PC-9 (cell line): Measurements from ENCODE around the gene SERP2.

Experiments used
- CTCF ChIP-seq: fragments of 200-600 bp; sonication (generic); conservative IDR thresholded peaks from 2 replicates; pipeline ENCODE4 v1.6.1; 2017; ENCODE audit warnings: mixed run types, antibody characterized with exemption, mild to moderate bottlenecking, moderate library complexity
- EZH2 ChIP-seq: fragments of 200-600 bp; sonication (generic); IDR thresholded peaks from 2 replicates; pipeline ENCODE4 v1.8.0; 2017; ENCODE audit warnings: antibody characterized with exemption, low read depth

- TF ChIP-seq CTCF (no peak), EZH2 (no peak)
Observed at GRCh38 chr13:44417876-44418275, 44.3 kb downstream of the SERP2 start.
